Dedifferentiated amniotic fluid mesenchymal stem cell (primary cell): ENCODE data around the gene TRIO.

ENCODE experiments used
- DNase-seq: peaks from one replicate; pipeline ENCODE4 v3.0.0-alpha.2; 2016; ENCODE audit errors: extremely low spot score

Gene TRIO

GRCh38 chr5:14451871-14452270, 308.7 kb downstream of the TRIO start:
- no peak for DNase-seq

GRCh38 chr5:14452685-14453454, 309.7 kb downstream of the TRIO start:
- DNase-seq = peak; percentile 59

GRCh38 chr5:14453481-14453880, 310.3 kb downstream of the TRIO start:
- DNase-seq = no peak

- DNase-seq = no peak
Observed at GRCh38 chr5:14455814-14456321, 312.7 kb downstream of the TRIO start.

- no peak for DNase-seq
Observed at GRCh38 chr5:14457476-14457875, 314.3 kb downstream of the TRIO start.

GRCh38 chr5:14458414-14458813, 315.3 kb downstream of the TRIO start:
- DNase-seq = no peak

- no peak for DNase-seq
Observed at GRCh38 chr5:14460844-14461398, 317.8 kb downstream of the TRIO start.

- DNase-seq = no peak
Observed at GRCh38 chr5:14462681-14463080, 319.5 kb downstream of the TRIO start.

- no peak for DNase-seq
Observed at GRCh38 chr5:14463629-14464028, 320.5 kb downstream of the TRIO start.

- no peak for DNase-seq
Observed at GRCh38 chr5:14464096-14464495, 321.0 kb downstream of the TRIO start.

- no peak for DNase-seq
Observed at GRCh38 chr5:14464671-14465070, 321.5 kb downstream of the TRIO start.

GRCh38 chr5:14465116-14465515, 322.0 kb downstream of the TRIO start:
- DNase-seq = no peak

- DNase-seq = no peak
Observed at GRCh38 chr5:14465776-14466175, 322.6 kb downstream of the TRIO start.

- no peak for DNase-seq
Observed at GRCh38 chr5:14467251-14467650, 324.1 kb downstream of the TRIO start.

- DNase-seq = no peak
Observed at GRCh38 chr5:14467886-14468285, 324.7 kb downstream of the TRIO start.

- DNase-seq = no peak
Observed at GRCh38 chr5:14469551-14470377, 326.6 kb downstream of the TRIO start.

- no peak for DNase-seq
Observed at GRCh38 chr5:14471507-14471906, 328.4 kb downstream of the TRIO start.

- no peak for DNase-seq
Observed at GRCh38 chr5:14472986-14473567, 329.9 kb downstream of the TRIO start.

- no peak for DNase-seq
Observed at GRCh38 chr5:14475045-14475444, 331.9 kb downstream of the TRIO start.

GRCh38 chr5:14476786-14477435, 333.8 kb downstream of the TRIO start:
- peak; percentile 21 for DNase-seq

GRCh38 chr5:14479143-14479696, 336.1 kb downstream of the TRIO start:
- DNase-seq = no peak
